HFF-Myc (cell line): Measurements from ENCODE around the gene ZDHHC7.
A peak's percentile ranks its signal among the peaks of the same experiment; 100 is the strongest.

Experiments used
- DNase-seq: peaks from one replicate; pipeline ENCODE4 v3.0.0-alpha.2; 2011; ENCODE audit warnings: low read depth; ENCODE audit errors: extremely low read depth
- H3K4me3 ChIP-seq: replicated peaks from 2 replicates; pipeline ENCODE4 v1.5.1; 2011; ENCODE audit warnings: low read depth, mild to moderate bottlenecking, control low read depth, low read length
- TF ChIP-seq, protein P1 (sequence below): IDR thresholded peaks from 2 replicates; pipeline ENCODE4 v1.5.1; 2012; ENCODE audit warnings: mild to moderate bottlenecking, low read depth, low read length, control low read depth; ENCODE audit errors: missing control alignments

ZDHHC7 gene

DNA sequence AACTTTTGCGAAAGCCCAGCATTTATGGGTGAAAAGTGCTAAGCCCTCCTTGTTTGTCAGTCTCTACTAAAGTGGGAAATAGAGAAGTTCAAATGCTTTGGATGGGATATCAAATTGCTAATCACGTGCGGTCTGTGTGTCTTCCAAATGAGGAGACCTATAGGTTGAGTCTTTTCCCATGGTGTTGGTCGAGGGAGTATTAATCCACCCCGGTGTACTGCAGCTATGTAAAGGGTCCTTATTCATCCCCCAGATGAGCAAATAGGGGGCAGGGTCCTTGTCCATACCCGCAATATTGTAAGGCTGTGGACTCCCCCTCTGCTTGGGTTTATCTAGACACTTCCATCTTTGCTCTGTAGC lies 30.8 kb upstream of the ZDHHC7 start:
- DNase-seq: no peak
- TF ChIP-seq, protein P1, sequence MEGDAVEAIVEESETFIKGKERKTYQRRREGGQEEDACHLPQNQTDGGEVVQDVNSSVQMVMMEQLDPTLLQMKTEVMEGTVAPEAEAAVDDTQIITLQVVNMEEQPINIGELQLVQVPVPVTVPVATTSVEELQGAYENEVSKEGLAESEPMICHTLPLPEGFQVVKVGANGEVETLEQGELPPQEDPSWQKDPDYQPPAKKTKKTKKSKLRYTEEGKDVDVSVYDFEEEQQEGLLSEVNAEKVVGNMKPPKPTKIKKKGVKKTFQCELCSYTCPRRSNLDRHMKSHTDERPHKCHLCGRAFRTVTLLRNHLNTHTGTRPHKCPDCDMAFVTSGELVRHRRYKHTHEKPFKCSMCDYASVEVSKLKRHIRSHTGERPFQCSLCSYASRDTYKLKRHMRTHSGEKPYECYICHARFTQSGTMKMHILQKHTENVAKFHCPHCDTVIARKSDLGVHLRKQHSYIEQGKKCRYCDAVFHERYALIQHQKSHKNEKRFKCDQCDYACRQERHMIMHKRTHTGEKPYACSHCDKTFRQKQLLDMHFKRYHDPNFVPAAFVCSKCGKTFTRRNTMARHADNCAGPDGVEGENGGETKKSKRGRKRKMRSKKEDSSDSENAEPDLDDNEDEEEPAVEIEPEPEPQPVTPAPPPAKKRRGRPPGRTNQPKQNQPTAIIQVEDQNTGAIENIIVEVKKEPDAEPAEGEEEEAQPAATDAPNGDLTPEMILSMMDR: no peak
- H3K4me3 ChIP-seq: no peak overlapping the region

DNA sequence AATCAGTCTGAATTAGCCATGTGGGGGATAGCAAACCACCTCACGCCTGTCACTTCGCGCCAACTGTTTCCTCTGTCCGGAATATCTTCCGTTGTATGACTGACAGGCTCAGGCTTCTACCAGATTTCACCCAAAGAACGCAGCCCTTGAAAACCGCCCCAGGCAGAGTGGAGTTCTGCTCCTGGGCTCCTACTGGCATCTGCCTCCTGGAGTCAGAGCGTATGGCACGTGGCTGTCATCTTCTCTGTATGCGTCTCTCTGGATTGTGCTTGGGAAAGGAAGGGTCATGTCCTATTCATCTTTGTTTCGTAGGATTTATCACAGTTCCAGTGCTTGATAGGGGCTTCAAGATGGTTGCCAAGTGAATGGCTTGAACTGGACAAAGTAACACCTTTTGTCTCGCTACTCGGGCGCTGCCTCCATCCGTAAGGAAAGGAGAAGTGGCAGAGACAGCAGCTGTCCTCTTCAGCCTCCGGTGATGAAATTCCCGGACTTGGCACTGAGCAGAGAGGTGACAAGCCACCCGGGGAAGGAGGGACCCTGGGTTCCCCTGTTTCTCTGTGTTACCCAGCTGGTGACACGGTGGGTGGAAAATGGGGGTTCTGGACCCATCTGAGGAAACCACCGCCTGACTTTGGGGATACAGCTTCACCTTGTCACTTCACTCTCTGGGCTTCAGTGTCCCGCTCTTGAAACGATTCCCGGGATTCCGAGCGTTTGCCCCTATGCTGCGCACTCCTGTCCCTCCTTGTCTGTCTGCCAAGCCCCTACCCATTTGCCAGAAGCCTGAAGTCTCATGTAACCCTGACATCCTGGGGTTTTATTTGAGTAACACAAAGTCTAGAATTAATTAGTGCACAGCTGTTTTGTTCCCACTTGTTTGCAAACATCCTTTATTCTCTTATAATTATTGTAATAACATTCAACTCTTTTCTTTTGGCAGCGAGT lies 30.2 kb upstream of the ZDHHC7 start:
- no peak for DNase-seq
- TF ChIP-seq, protein P1: no peak
- H3K4me3 ChIP-seq: no peak overlapping the region

DNA sequence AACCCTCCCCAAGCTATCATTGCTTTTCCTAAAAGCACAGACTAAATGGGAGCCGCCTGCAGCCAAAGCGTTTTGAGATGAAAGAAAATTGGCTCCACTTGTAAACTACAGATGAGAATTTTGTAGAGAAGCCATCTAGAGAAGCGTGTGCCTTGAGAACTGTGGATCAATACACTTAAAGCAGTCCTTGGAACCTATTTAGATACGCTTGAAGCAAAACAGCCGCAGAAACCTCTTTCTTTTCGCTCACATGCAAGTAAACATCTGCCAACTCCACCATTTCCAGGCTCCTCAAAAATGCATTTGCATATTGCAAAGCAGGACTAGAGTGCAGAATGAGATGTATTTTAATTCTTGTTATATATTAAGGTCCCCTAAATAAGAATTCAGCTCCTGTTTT lies 29.4 kb upstream of the ZDHHC7 start:
- TF ChIP-seq, protein P1: no peak
- no peak for DNase-seq
- no peak overlapping the region for H3K4me3 ChIP-seq

DNA sequence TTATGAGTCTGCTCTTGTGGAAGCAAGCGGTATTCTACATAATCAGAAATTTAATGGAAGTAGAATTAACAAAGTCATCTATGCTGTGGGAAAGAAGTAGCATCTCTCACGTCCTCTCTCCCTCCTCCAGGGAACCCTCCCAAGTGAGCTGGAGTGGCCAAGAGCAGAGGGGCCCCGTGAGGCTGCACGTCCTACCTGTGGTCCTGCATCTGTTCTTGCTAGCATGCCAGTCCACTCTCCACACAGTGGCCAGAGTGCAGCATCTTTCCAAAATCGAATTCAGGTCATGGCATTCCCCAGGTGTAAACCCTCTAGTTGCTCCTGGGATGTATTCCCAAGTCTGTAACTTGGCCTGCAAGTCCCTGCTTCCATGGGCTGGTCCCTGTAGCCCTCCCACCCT lies 26.4 kb upstream of the ZDHHC7 start:
- TF ChIP-seq, protein P1: no peak
- no peak overlapping the region for H3K4me3 ChIP-seq
- DNase-seq: no peak

DNA sequence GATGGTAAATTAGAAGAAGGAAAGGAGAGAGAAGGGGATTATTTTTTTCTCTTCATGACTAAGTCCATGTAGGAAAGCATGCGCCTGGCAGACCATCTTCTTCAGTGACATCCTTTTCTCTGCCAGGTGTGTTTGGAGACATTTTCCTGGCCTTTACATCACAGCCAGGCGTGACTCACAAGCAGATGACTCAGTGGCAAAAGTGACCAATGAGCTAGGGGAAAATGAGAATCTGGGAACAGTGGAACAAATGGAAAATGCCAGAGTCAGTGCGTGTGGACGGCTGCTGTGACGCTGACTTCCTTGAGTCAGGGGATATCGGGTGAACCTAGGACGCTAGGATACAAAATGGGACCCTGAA lies 25.7 kb upstream of the ZDHHC7 start:
- H3K4me3 ChIP-seq: no peak overlapping the region
- DNase-seq: peak; percentile 46
- TF ChIP-seq, protein P1: no peak

DNA sequence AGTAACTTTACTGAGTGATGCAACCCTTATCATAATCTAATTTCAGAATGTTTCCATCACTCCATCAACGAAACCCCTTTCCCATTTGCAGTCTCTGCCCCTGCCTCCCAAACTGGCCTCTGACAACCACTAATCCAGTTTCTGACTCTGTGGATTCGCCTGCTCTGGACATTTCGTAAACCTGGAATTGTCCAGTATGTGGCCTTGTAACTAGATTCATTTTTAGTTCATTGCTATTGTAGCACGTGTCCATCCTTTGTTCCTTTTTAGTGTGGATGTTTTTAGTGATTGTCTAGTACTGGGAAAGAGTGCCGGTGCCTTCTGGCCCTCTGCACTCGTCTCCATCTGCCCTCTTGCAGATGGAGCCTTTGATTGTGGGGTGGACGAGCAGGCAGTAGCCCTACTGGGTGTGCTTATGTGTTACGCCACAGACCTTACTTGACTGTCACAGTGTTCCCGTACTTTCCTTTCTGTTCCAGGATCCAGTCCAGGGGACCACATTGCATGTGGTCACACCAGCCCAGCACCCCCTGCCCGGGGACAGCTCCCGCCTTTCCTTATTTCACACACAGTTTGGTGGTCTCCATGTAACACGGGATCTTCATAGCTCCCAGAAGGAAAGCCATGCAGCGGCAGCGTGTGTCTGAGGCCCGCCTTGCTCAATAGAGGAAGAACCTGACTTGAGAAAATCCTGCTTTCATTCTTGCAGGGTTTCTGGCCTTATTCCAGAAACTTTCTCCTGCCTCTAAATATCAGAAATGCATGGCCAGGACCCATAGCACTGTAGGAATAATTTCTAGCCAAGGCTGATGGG lies 25.1 kb upstream of the ZDHHC7 start:
- TF ChIP-seq, protein P1: no peak
- no peak for DNase-seq
- H3K4me3 ChIP-seq: no peak overlapping the region
